ENCODE measurements around the gene TEDC1.
"Not testable (repeated sequence)": the region's sequence is repeated elsewhere in the genome, so short reads cannot be mapped to it uniquely, and the experiment has no call there.

TEDC1 gene

DNA sequence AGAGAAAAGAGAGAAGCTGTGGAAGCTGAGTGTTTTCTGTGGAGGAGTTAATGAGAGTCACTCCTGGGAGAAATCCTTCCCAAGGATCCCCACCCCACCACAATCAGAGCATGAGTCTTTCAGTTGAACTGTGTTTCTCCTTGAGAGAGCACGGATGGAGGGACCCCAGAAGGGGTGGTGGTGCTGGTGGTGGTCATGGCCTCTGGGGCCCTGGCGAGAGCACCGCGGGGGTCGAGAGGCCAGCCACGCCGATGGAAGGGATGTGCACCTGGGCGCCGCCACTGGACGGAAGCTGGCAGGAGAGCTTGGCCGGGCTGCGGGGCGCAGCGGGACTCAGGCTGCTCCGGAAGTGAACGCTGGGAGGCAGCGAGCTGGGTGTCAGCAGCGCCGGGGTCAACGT lies 55.4 kb downstream of the TEDC1 start:
- not testable (repeated sequence) for DNase-seq

DNA sequence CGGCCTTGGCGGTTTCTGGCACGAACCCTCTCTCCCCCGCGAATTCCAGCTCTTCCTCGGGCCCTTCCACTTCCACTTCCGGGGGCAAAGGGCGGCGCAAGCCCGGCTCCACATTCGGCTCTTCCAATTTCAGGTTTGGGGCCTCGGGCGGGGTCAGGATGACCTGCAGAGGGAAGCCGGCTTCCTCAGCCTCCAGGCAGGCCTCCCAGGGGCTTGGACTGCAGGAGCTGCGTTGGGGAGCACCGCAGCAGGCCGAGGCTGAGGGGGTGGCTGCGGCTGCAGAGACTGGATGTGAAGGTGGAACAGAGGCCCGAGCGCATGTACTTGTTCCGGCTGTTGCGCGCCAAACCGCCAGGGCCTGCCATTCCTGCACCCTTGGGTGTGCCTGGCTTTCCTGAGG lies 56.0 kb downstream of the TEDC1 start:
- DNase-seq = not testable (repeated sequence)

DNA sequence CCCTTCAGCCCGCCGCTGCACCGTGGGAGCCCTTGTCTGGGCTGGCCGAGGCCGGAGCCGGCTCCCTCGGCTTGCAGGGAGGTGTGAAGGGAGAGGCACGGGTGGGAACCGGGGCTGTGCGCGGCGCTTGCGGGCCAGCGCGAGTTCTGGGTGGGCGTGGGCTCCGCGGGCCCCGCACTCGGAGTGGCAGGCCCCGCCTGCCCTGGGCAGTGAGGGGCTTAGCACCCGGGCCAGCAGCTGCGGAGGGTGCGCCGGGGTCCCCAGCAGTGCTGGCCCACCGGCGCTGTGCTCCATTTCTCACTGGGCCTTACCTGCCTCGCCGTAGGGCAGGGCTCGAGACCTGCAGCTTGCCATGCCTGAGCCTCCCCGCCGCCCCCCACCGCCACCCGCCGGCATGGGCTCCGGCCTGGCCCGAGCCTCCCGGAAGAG lies 56.7 kb downstream of the TEDC1 start:
- DNase-seq = no peak
